ENCODE results near the gene MRPS34. TPM values are rescaled to one million over a fixed set of nuclear protein-coding genes. Genes with fewer than 3 reads are reported as not detected.

MRPS34 gene
- total and polyA plus RNA-seq, 2 experiments from 2014 or later = 116 to 155 TPM

GRCh38 chr16:1794221-1794871, 21.4 kb upstream of the MRPS34 start:
- Histone ChIP-seq H3K9me3 (ENCODE audit: low read depth) (no peaks in the 10 kb centered on the region), H3K4me2 (peak overlapping the region; percentile 30), H3K4me3 (no peak overlapping the region), H4K20me1 (ENCODE audit: insufficient read depth, poor library complexity, severe bottlenecking) (no peaks in the 10 kb centered on the region), H3K27me3 (no peaks in the 10 kb centered on the region), H2AFZ (no peak overlapping the region), H3K36me3 (replicated peaks; ENCODE audit: insufficient read depth, low read depth) (no peaks in the 10 kb centered on the region), H3K27ac (peak overlapping the region; percentile 83), H3K4me1 (ENCODE audit: insufficient read depth) (peaks cover 14% of the 10 kb centered on the region), H3K9me2 (replicated peaks; ENCODE audit: insufficient read depth) (no peaks in the 10 kb centered on the region), H3K79me2 (no peaks in the 10 kb centered on the region)
- WGBS (ENCODE audit: low lambda C conversion rate, missing lambda C conversion rate) = 67% methylated on average over 18 of the region's 18 CpGs
- DNase-seq (ENCODE audit: low spot score) = peak; percentile 70
- no peak for TF ChIP-seq EZH2 (IDR thresholded peaks at IDR 0.05; ENCODE audit: borderline replicate concordance)
- no peak for TF ChIP-seq EZH2phosphoT487 (IDR thresholded peaks at IDR 0.05; ENCODE audit: low read depth, severe bottlenecking, unreplicated experiment)
- no peak for TF ChIP-seq CTCF (IDR thresholded peaks at IDR 0.05; ENCODE audit: poor library complexity)

DNA sequence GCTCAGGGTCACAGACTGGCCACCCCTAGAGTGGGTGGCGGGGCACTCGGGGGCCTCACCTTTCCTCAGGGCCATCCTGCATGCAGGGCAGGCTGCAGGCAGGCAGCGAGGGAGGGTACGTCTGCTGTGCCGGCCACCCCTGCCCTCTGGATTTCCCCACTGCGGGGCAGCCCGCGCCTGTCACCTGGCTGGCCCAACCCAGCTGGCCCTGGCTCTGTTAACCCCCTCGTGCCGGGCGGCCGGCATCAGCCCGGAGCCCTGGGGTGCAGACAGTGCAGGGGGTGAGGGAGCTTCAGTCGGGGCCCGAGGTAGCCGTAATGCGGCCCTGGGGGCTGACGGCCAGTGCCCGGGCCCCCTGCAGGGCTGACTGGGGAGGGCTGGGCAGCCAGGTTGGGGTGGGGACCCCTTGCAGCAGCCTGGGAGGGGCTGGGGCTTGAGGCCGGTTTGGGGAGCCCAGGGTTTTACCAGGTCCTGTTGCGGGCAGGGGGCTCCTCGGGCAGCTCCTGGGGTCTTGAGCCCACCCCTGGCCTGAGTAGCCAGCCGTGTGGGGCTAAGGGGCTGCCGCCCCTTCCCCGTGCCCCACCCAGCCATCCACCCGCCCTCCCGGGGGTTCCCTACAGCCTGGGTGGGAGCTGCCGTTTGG, 20.8 kb upstream of the MRPS34 start, which contains the start of gene IGFALS:
Gene IGFALS (minus strand): TSS at position 128 of the 643 bp plus-strand sequence. CDS start 53 bp downstream, at position 75.
- Histone ChIP-seq H3K4me2 (peak within 1 kb of the TSS; percentile 30), H3K27ac (peak within 1 kb of the TSS; percentile 83), H3K27me3 (no peaks in the 10 kb centered on the region), H4K20me1 (ENCODE audit: insufficient read depth, poor library complexity, severe bottlenecking) (no peaks in the 10 kb centered on the region), H3K9me2 (replicated peaks; ENCODE audit: insufficient read depth) (no peaks in the 10 kb centered on the region), H3K4me1 (ENCODE audit: insufficient read depth) (peaks cover 14% of the 10 kb centered on the region), H3K9me3 (ENCODE audit: low read depth) (no peaks in the 10 kb centered on the region), H3K4me3 (no peak within 1 kb of the TSS), H3K36me3 (replicated peaks; ENCODE audit: insufficient read depth, low read depth) (no peaks in the 10 kb centered on the region), H3K79me2 (no peaks in the 10 kb centered on the region), H2AFZ (no peak within 1 kb of the TSS)
- DNase-seq (ENCODE audit: low spot score) = peak; percentile 38
- WGBS (ENCODE audit: low lambda C conversion rate, missing lambda C conversion rate) = 66% methylated on average over 20 of the region's 28 CpGs
- TF ChIP-seq EZH2phosphoT487 (IDR thresholded peaks at IDR 0.05; ENCODE audit: low read depth, severe bottlenecking, unreplicated experiment) = no peak

DNA sequence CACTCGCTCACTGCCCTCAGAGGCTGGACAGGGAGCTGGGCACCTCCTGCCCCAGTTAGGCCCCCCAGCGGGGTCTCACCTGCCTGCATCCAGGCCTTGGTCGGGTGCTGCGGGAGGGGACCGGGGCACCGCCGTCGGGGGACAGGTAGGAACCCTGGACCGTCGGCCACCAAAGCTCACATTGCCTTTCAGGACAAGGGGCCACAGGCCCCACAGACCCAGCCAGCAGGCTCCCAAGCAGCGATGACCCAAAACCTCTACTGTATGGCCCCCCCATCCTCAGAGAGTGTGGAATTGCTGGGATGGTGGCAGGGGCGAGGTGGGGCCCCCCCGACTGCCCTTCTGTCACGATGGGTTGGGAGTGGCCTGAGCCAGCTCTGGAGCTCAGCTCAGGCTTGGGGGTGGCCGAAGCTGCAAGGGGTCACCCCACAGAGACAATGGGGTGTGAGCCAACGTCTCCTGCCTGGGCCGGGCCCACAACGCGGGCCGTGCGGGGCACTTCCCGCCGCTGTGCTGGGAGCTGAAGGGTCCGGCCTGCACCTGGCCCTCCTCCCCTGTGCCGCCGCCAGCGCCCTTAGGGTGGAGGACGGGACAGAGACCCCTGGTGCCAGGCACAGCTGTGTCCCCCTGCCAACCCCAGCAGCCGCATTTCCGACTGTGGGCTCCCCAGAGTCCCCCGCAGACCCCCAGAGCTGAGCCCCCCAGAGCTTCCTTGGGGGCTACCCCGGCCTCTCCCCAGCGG, 20.1 kb upstream of the MRPS34 start:
- H3K27me3 ChIP-seq = no peaks in the 10 kb centered on the region
- H2AFZ ChIP-seq = no peak overlapping the region
- H3K79me2 ChIP-seq = no peaks in the 10 kb centered on the region
- no peak overlapping the region for H3K27ac ChIP-seq
- H3K4me3 ChIP-seq = no peak overlapping the region
- TF ChIP-seq EZH2 (IDR thresholded peaks at IDR 0.05; ENCODE audit: borderline replicate concordance) (no peak), EZH2phosphoT487 (IDR thresholded peaks at IDR 0.05; ENCODE audit: low read depth, severe bottlenecking, unreplicated experiment) (no peak), CTCF (IDR thresholded peaks at IDR 0.05; ENCODE audit: poor library complexity) (no peak)
- no peaks in the 10 kb centered on the region for H3K36me3 ChIP-seq (replicated peaks; ENCODE audit: insufficient read depth, low read depth)
- peaks cover 14% of the 10 kb centered on the region for H3K4me1 ChIP-seq (ENCODE audit: insufficient read depth)
- H3K9me2 ChIP-seq (replicated peaks; ENCODE audit: insufficient read depth) = no peaks in the 10 kb centered on the region
- H3K9me3 ChIP-seq (ENCODE audit: low read depth) = no peaks in the 10 kb centered on the region
- WGBS (ENCODE audit: low lambda C conversion rate, missing lambda C conversion rate) = 95% methylated on average over 28 of the region's 33 CpGs
- peak overlapping the region; percentile 30 for H3K4me2 ChIP-seq
- peak; percentile 9 for DNase-seq (ENCODE audit: low spot score)
- no peaks in the 10 kb centered on the region for H4K20me1 ChIP-seq (ENCODE audit: insufficient read depth, poor library complexity, severe bottlenecking)

All from hepatocyte (in vitro differentiated cells).